Measurements from ENCODE around the gene ESYT1.
"Not testable (repeated sequence)": the region's sequence is repeated elsewhere in the genome, so short reads cannot be mapped to it uniquely, and the experiment has no call there.

Gene ESYT1

DNA sequence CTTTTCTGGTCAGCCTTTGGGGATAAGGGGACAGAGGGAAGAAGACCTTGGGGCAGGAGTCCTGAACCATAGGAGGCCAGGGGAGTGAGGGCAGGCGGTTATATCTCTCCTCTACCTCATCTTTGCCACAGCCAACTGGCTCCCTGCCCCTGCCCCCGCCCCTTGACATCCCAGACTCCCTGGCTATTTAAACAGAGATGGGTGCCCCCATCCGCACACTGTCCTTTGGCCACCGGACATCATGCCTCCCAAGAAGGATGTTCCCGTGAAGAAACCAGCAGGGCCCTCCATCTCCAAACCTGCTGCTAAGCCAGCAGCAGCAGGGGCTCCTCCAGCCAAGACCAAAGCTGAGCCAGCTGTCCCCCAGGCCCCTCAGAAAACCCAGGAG lies 25.6 kb downstream of the ESYT1 start:
- Histone ChIP-seq H3K9ac (ENCODE audit: low read depth in 1 of 2, low read length in 2 of 2) (no peak overlapping the region), H3K27me3 (ENCODE audit: control insufficient read depth in 1 of 2, insufficient read depth in 2 of 2, low read length in 2 of 2) (no peaks in the 10 kb centered on the region), H3K4me1 (ENCODE audit: control insufficient read depth in 1 of 2, insufficient read depth in 2 of 2, low read length in 2 of 2) (peaks cover 31 to 33% of the 10 kb centered on the region in 2 donors), H3K27ac (ENCODE audit: low read depth, low read length) (no peak overlapping the region), H3K36me3 (ENCODE audit: control insufficient read depth in 1 of 2, insufficient read depth in 2 of 2, low read length in 2 of 2) (no peaks in the 10 kb centered on the region), H3K9me3 (ENCODE audit: control insufficient read depth in 1 of 2, low read length in 2 of 2) (no peaks in the 10 kb centered on the region), H3K4me3 (ENCODE audit: low read depth in 1 of 2, low read length in 2 of 2) (no peak overlapping the region)

DNA sequence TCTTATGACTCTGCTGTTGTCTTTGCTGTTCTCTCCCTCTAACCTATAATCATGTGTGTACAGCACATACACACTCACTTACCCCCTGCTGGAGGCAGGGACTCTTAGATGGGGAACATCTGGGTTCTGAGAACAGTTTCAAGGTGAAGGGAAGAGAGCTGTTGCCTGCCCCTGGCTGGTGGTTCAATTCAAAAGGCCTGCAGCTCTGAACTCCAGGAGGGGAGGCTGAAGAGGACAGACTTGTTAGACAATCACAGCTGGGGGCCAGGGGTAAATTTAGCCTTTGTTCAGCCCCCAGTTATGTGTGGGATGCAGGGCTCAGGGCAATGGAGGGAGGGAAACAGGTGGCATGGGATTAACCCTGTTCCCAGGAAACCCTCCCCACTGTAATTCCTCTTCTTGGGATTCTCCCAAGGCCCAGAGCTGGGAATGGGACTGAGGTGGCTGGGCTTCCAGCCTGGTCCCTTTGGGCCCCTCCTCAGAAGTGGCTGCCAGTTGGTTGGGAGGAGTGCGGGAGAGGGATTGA lies 26.2 kb downstream of the ESYT1 start:
- H3K4me1 ChIP-seq (ENCODE audit: control insufficient read depth in 1 of 2, insufficient read depth in 2 of 2, low read length in 2 of 2): peaks cover 31 to 34% of the 10 kb centered on the region in 2 donors
- no peak overlapping the region for H3K27ac ChIP-seq (ENCODE audit: low read depth, low read length)
- peaks cover 0 to 1% of the 10 kb centered on the region in 2 donors for H3K36me3 ChIP-seq (ENCODE audit: control insufficient read depth in 1 of 2, insufficient read depth in 2 of 2, low read length in 2 of 2)
- H3K27me3 ChIP-seq (ENCODE audit: control insufficient read depth in 1 of 2, insufficient read depth in 2 of 2, low read length in 2 of 2): no peaks in the 10 kb centered on the region
- no peak overlapping the region for H3K9ac ChIP-seq (ENCODE audit: low read depth in 1 of 2, low read length in 2 of 2)
- H3K4me3 ChIP-seq (ENCODE audit: low read depth in 1 of 2, low read length in 2 of 2): no peak overlapping the region
- H3K9me3 ChIP-seq (ENCODE audit: control insufficient read depth in 1 of 2, low read length in 2 of 2): no peaks in the 10 kb centered on the region

DNA sequence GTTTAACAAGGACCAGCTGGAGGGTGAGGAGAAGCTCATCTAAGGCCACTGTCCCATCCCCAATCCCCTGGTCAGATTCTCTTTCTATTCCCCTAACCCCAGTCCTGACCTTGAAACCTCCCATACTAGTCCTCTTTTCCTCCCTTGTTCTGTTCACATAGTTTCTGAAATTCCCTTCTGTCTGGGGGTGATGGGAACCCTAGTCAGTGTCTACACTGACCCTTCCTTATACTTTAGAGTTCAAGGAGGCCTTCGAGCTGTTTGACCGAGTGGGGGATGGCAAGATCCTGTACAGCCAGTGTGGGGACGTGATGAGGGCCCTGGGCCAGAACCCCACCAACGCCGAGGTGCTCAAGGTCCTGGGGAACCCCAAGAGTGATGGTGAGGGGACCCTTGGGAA lies 26.8 kb downstream of the ESYT1 start:
- no peaks in the 10 kb centered on the region for H3K9me3 ChIP-seq (ENCODE audit: control insufficient read depth in 1 of 2, low read length in 2 of 2)
- no peaks in the 10 kb centered on the region for H3K27me3 ChIP-seq (ENCODE audit: control insufficient read depth in 1 of 2, insufficient read depth in 2 of 2, low read length in 2 of 2)
- peaks cover 2 to 6% of the 10 kb centered on the region in 2 donors for H3K36me3 ChIP-seq (ENCODE audit: control insufficient read depth in 1 of 2, insufficient read depth in 2 of 2, low read length in 2 of 2)
- H3K27ac ChIP-seq (ENCODE audit: low read depth, low read length): no peak overlapping the region
- H3K9ac ChIP-seq (ENCODE audit: low read depth in 1 of 2, low read length in 2 of 2): no peak overlapping the region
- H3K4me3 ChIP-seq (ENCODE audit: low read depth in 1 of 2, low read length in 2 of 2): no peak overlapping the region
- peaks cover 35 to 39% of the 10 kb centered on the region in 2 donors for H3K4me1 ChIP-seq (ENCODE audit: control insufficient read depth in 1 of 2, insufficient read depth in 2 of 2, low read length in 2 of 2)

DNA sequence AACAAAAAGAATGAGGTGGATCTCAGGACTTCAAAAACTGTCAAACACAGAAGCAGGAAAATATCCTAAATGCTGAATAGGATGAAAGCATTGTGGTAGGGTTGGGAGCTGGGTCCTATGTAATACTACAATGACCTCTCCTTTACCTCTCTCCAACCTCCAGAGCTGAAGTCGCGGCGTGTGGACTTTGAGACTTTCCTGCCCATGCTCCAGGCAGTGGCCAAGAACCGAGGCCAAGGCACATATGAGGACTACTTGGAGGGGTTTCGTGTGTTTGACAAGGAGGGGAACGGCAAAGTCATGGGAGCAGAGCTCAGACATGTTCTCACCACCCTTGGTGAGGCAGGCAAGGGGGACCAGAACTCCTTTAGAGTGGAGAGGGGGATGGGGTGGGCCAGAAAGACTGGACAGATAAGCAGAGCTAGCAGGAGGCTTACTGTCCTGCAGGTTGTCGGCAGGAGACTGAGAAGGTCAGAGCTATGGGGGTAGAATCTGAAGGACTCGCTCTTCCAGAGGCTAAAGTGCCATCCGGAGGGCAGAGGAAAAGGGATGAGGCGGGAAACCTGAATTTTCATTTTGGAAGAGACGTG lies 27.3 kb downstream of the ESYT1 start:
- no peak overlapping the region for H3K9ac ChIP-seq (ENCODE audit: low read depth in 1 of 2, low read length in 2 of 2)
- H3K4me1 ChIP-seq (ENCODE audit: control insufficient read depth in 1 of 2, insufficient read depth in 2 of 2, low read length in 2 of 2): peaks cover 39 to 44% of the 10 kb centered on the region in 2 donors
- H3K4me3 ChIP-seq (ENCODE audit: low read depth in 1 of 2, low read length in 2 of 2): no peak overlapping the region
- peaks cover 7 to 12% of the 10 kb centered on the region in 2 donors for H3K36me3 ChIP-seq (ENCODE audit: control insufficient read depth in 1 of 2, insufficient read depth in 2 of 2, low read length in 2 of 2)
- no peak overlapping the region for H3K27ac ChIP-seq (ENCODE audit: low read depth, low read length)
- H3K27me3 ChIP-seq (ENCODE audit: control insufficient read depth in 1 of 2, insufficient read depth in 2 of 2, low read length in 2 of 2): no peaks in the 10 kb centered on the region
- no peaks in the 10 kb centered on the region for H3K9me3 ChIP-seq (ENCODE audit: control insufficient read depth in 1 of 2, low read length in 2 of 2)

DNA sequence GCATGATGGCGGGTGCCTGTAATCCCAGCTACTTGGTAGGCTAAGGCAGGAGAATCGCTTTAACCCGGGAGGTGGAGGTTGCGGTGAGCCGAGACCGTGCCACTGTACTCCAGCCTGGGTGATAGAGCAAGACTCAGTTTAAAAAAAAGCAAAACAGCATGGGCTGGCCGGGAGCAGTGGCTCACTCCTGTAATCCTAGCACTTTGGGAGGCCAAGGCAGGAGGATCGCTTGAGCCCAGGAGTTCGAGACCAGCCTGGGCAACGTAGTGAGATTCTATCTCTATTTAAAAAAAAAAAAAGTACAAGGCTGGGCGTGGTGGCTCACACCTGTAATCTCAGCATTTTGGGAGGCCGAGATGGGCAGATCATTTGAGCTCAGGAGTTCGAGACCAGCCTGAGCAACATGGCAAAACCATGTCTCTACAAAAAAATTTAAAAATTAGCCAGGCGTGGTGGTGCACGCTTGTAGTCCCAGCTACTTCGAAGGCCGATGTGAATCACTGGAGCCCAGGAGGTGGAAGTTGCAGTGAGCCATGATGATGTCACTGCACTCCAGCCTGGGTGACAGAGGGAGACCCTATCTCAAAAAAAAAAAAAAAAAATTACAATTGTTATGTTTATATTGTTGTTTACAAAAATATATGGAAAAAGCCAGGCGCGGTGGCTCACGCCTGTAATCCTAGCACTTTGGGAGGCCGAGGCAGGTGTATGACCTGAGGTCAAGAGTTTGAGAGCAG lies 28.6 kb downstream of the ESYT1 start:
- Histone ChIP-seq H3K9ac (ENCODE audit: low read depth in 1 of 2, low read length in 2 of 2) (peak overlapping the region; percentile 94 to 100), H3K4me1 (ENCODE audit: control insufficient read depth in 1 of 2, insufficient read depth in 2 of 2, low read length in 2 of 2) (peaks cover 42 to 52% of the 10 kb centered on the region in 2 donors), H3K36me3 (ENCODE audit: control insufficient read depth in 1 of 2, insufficient read depth in 2 of 2, low read length in 2 of 2) (peaks cover 20 to 24% of the 10 kb centered on the region in 2 donors), H3K4me3 (ENCODE audit: low read depth in 1 of 2, low read length in 2 of 2) (peak overlapping the region; percentile 76 to 78)
- H3K27me3 ChIP-seq (ENCODE audit: control insufficient read depth in 1 of 2, insufficient read depth in 2 of 2, low read length in 2 of 2); H3K27ac ChIP-seq (ENCODE audit: low read depth, low read length); H3K9me3 ChIP-seq (ENCODE audit: control insufficient read depth in 1 of 2, low read length in 2 of 2): not testable (repeated sequence)

DNA sequence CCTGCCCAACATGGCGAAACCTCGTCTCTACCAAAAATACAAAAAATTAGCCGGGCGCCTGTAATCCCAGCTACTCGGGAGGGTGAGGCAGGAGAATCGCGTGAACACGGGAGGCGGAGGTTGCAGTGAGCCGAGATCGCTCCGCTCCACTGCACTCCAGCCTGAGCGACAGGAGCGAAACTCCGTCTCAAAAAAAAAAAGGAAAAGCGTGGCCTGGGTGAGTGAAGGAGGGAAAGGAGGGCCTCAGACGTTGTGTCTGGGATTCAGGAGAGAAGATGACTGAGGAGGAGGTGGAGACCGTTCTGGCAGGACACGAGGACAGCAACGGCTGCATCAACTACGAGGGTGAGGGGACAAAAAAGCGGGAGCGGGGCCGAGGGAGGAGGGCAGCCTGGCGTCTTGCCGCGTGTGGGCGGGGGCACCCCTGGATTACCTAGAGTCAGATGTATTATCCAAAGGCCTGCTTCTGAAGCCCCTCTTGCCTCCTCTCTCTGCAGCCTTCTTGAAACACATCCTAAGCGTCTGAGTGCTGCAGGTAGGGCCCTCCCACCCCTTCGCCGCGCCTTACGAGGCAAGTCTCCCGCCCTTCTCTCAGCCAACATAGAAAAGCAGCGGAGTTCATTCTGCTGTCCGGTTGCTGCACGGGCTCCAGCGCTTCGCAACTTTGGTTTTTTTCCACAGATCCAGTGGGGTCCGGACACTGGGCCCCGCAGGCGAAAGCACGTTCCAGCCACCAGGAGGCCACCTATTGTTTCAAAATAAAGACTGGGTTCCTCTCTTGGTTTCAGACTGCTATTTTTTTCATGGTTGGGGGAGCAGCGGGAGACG lies 29.3 kb downstream of the ESYT1 start:
- H3K36me3 ChIP-seq (ENCODE audit: control insufficient read depth in 1 of 2, insufficient read depth in 2 of 2, low read length in 2 of 2): peaks cover 28 to 31% of the 10 kb centered on the region in 2 donors
- no peaks in the 10 kb centered on the region for H3K9me3 ChIP-seq (ENCODE audit: control insufficient read depth in 1 of 2, low read length in 2 of 2)
- H3K27me3 ChIP-seq (ENCODE audit: control insufficient read depth in 1 of 2, insufficient read depth in 2 of 2, low read length in 2 of 2): no peaks in the 10 kb centered on the region
- peak overlapping the region; percentile 78 for H3K27ac ChIP-seq (ENCODE audit: low read depth, low read length)
- peak overlapping the region; percentile 76 to 78 for H3K4me3 ChIP-seq (ENCODE audit: low read depth in 1 of 2, low read length in 2 of 2)
- peak overlapping the region; percentile 94 to 100 for H3K9ac ChIP-seq (ENCODE audit: low read depth in 1 of 2, low read length in 2 of 2)
- H3K4me1 ChIP-seq (ENCODE audit: control insufficient read depth in 1 of 2, insufficient read depth in 2 of 2, low read length in 2 of 2): peaks cover 43 to 56% of the 10 kb centered on the region in 2 donors

DNA sequence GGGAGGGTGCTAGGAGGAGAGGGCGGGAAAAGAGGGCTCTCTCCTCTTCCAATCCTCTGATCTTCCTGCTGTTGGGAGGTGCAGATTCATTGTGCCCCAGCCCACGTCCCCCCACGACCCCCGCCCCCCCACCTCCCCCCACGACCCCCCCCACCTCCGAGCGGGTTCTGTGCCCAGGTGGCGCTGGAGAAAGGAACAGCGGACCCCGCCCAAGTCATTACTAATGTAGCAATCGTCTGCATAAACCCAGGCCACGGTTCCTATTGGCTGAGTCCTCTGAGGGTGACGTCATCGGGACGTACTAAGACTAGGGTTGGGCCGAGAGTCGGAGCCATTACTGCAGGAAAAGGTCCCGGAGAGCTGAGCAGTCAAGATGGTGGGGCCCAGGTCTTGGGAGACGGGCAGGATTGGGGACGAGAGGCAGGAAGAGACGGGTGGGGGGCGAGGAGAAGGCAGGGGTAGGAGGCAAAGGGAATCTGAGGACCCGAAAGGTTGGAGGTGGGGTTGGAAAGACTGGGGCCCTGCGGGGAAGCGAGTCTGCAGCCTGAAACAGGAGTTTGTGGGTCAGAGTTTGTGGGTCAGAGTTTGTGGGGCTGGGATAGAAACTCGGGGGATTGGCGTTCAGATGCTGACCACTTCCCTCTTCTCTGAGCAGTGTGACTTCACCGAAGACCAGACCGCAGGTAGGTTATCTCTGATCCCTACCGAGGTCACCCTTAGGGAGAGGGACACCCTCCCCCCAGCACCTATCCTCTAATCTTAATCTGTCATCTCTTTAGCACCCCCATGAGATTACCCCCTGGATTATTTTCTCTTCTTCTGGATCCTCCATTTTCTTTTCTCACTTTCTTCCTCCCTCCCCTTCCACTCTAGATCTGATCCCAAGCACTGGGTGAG lies 30.2 kb downstream of the ESYT1 start, which contains the start of gene MYL6:
Gene MYL6 (plus strand): TSS at position 331 of the 897 bp plus-strand sequence. CDS start 43 bp downstream, at position 374.
- peak within 1 kb of the TSS; percentile 99 to 100 for H3K9ac ChIP-seq (ENCODE audit: low read depth in 1 of 2, low read length in 2 of 2)
- peak within 1 kb of the TSS; percentile 86 to 93 for H3K4me3 ChIP-seq (ENCODE audit: low read depth in 1 of 2, low read length in 2 of 2)
- H3K4me1 ChIP-seq (ENCODE audit: control insufficient read depth in 1 of 2, insufficient read depth in 2 of 2, low read length in 2 of 2): peaks cover 35 to 48% of the 10 kb centered on the region in 2 donors
- H3K9me3 ChIP-seq (ENCODE audit: control insufficient read depth in 1 of 2, low read length in 2 of 2): no peaks in the 10 kb centered on the region
- peak within 1 kb of the TSS; percentile 96 for H3K27ac ChIP-seq (ENCODE audit: low read depth, low read length)
- H3K27me3 ChIP-seq (ENCODE audit: control insufficient read depth in 1 of 2, insufficient read depth in 2 of 2, low read length in 2 of 2): no peaks in the 10 kb centered on the region
- peaks cover 33 to 38% of the 10 kb centered on the region in 2 donors for H3K36me3 ChIP-seq (ENCODE audit: control insufficient read depth in 1 of 2, insufficient read depth in 2 of 2, low read length in 2 of 2)

DNA sequence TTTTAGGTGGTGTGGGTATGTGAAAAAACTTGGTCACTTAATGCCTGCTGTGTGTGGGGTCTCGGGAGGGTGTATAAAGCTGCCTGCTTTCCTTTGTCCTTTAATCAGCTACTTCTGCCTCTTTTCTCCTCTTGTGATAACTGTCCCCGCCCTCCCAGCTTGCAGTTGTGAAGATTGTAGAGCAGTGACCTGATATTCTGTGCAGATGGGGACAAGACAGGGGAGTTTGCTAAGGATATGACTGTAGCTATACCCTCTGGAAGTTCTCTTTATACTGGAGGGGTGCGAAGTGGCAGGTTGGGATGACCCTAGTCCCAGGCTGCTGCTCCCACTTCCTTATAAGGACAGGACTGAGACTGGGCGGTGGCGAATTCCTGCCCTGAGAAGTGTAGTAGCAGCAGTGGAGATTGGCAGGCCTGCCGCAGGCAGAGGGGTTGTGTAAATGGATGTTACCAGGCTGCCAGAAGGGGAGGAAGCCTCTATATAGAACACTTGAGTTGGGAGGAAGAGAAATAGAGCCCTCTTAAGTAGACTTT lies 30.9 kb downstream of the ESYT1 start:
- H3K4me1 ChIP-seq (ENCODE audit: control insufficient read depth in 1 of 2, insufficient read depth in 2 of 2, low read length in 2 of 2): peaks cover 33 to 45% of the 10 kb centered on the region in 2 donors
- H3K36me3 ChIP-seq (ENCODE audit: control insufficient read depth in 1 of 2, insufficient read depth in 2 of 2, low read length in 2 of 2): peaks cover 38 to 41% of the 10 kb centered on the region in 2 donors
- H3K27me3 ChIP-seq (ENCODE audit: control insufficient read depth in 1 of 2, insufficient read depth in 2 of 2, low read length in 2 of 2): no peaks in the 10 kb centered on the region
- H3K27ac ChIP-seq (ENCODE audit: low read depth, low read length): peak overlapping the region; percentile 96
- H3K4me3 ChIP-seq (ENCODE audit: low read depth in 1 of 2, low read length in 2 of 2): peak overlapping the region; percentile 86 to 93
- peak overlapping the region; percentile 99 to 100 for H3K9ac ChIP-seq (ENCODE audit: low read depth in 1 of 2, low read length in 2 of 2)
- H3K9me3 ChIP-seq (ENCODE audit: control insufficient read depth in 1 of 2, low read length in 2 of 2): no peaks in the 10 kb centered on the region
